NT2/D1 (cell line): ENCODE measurements around the gene NOD1.

ENCODE experiments used
- SUZ12 ChIP-seq: IDR thresholded peaks from 2 replicates; pipeline ENCODE4 v1.6.1; 2011; ENCODE audit not compliant: insufficient read length, insufficient read depth; ENCODE audit errors: extremely low read depth
- YY1 ChIP-seq: IDR thresholded peaks from 2 replicates; pipeline ENCODE4 v1.6.1; 2011; ENCODE audit not compliant: insufficient read length, insufficient read depth
- ZNF274 ChIP-seq: IDR thresholded peaks from 2 replicates; pipeline ENCODE4 v1.6.1; 2011; ENCODE audit warnings: mild to moderate bottlenecking, low read depth, low read length

DNA sequence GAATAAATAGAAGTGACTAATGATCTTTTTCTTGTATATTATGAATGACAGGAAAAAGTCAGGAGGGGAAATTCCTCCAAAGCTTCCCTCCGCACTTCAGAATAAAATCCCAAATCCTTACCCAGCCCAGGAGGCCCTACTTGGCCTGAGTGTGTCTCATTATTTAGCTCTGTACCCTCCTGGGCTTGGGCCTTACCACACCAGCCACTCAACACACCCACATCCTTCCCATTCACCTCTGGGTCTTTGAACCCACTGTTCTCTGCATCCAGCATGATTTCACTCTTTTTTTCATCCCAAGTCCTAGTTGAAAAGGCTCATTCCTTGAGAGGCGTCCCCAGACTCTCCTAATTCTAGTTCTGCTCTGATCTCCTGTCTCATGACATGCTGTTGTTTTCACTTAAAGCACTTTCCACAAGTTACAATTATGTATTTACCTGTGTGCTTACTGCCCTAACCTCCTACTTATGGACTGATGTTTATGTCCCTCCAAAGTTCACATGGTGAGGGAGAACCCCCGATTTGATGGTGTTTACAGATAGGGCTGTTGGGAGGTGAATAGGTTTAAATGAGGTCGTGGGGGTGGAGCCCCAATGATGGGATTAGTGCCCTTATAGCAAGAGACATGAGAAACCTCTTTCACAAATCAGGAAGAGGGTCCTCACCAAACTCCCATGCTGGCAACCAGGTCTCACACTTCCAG is 6.4 kb downstream of the NOD1 start:
- no peak for TF ChIP-seq SUZ12
- no peak for TF ChIP-seq YY1
- no peak for TF ChIP-seq ZNF274
